HepG2 (cell line): Measurements from ENCODE around the gene NFATC1. TPM values are rescaled to one million over a fixed set of nuclear protein-coding genes. Genes with fewer than 3 reads are reported as not detected.

Experiments
- ATAC-seq: fragments of 200-7000 bp; cut with Tn5 transposase; 3 replicates; pipeline ENCODE4 v1.9.1; 2020; ENCODE audit warnings: mild to moderate bottlenecking, moderate library complexity
- BruUV-seq: library from RNA; stranded (reverse); fragments of 400-500 nt; replicated peaks from 2 replicates; lab custom pipeline; 2021; lab: Mats Ljungman, UMichigan
- CTCF ChIA-PET: fragments of 300-600 bp; formaldehyde crosslinking; extraction: SDS; loops from one replicate; lab custom pipeline; 2021; ENCODE audit warnings: low total read pairs, inconsistent platforms, low intra/inter-chr PET ratio; lab: Yijun Ruan, JAX
- POLR2A ChIA-PET: fragments of 350-600 bp; sonication (Branson Sonifier 250); formaldehyde crosslinking; loops from one replicate; lab custom pipeline; 2020; ENCODE audit warnings: antibody characterized with exemption, inconsistent platforms; lab: Yijun Ruan, JAX
- DNase-seq: peaks from one replicate; pipeline ENCODE4 v3.0.0-alpha.2; 2015; ENCODE audit warnings: low spot score
- FAIRE-seq: peaks from 3 replicates; lab custom pipeline; 2011; peaks lifted over from hg19 to GRCh38; lab: Jason Lieb, UNC
- H2AFZ ChIP-seq: one replicate; pipeline ENCODE4 v1.6.1; 2011; ENCODE audit warnings: low read length, inconsistent platforms
- H3K27ac ChIP-seq: fragments of 300-600 bp; 3 replicates; pipeline ENCODE4 v1.8.0; 2011; ENCODE audit warnings: mixed run types, mild to moderate bottlenecking, mixed read lengths, low read length, inconsistent platforms; ENCODE audit not compliant: insufficient read depth; ENCODE audit errors: extremely low read length
- H3K27me3 ChIP-seq, 2 experiments: fragments of 200-600 bp in 1 of 2; 2 replicates in 1 of 2; 3 replicates in 1 of 2; pipeline versions ENCODE4 v1.6.0 to v1.8.0; 2011; ENCODE audit warnings: low read length in 2 of 2, mild to moderate bottlenecking in 2 of 2, moderate library complexity in 2 of 2, inconsistent platforms in 1 of 2; ENCODE audit not compliant: insufficient read depth in 2 of 2, control insufficient read depth in 1 of 2
- H3K36me3 ChIP-seq, 2 experiments: fragments of 200-600 bp in 1 of 2; replicated peaks in 1 of 2; 2 replicates in 1 of 2; 3 replicates in 1 of 2; pipeline versions ENCODE4 v1.5.1 to v1.8.0; 2011; ENCODE audit warnings: low read length in 2 of 2, inconsistent platforms in 1 of 2; ENCODE audit not compliant: insufficient read depth in 2 of 2, control insufficient read depth in 1 of 2
- H3K4me1 ChIP-seq: 2 replicates; pipeline ENCODE4 v1.5.1; 2012; ENCODE audit warnings: low read length, inconsistent platforms; ENCODE audit not compliant: insufficient read depth
- H3K4me2 ChIP-seq: 2 replicates; pipeline ENCODE4 v1.6.0; 2011; ENCODE audit warnings: low read depth, low read length, inconsistent platforms
- H3K4me3 ChIP-seq, 3 experiments: fragments of 200-600 bp in 1 of 3; sonication (generic), shearing (Covaris generic) in 1 of 3; replicated peaks in 1 of 3; 2 replicates each; pipeline ENCODE4 v1.5.1; 2011 to 2016; ENCODE audit warnings: low read length in 3 of 3, inconsistent platforms in 2 of 3, low read depth in 2 of 3, mild to moderate bottlenecking in 2 of 3, control low read depth in 1 of 3, mixed read lengths in 1 of 3; ENCODE audit not compliant: insufficient read depth in 1 of 3
- H3K79me2 ChIP-seq: one replicate; pipeline ENCODE4 v1.6.1; 2011; ENCODE audit warnings: low read length, inconsistent platforms; ENCODE audit not compliant: insufficient read depth
- H3K9ac ChIP-seq: 2 replicates; pipeline ENCODE4 v1.6.0; 2011; ENCODE audit warnings: mild to moderate bottlenecking, low read depth, low read length, inconsistent platforms; ENCODE audit not compliant: insufficient read depth
- H3K9me3 ChIP-seq: 2 replicates; pipeline ENCODE4 v1.5.1; 2012; ENCODE audit warnings: mild to moderate bottlenecking, low read length
- H4K20me1 ChIP-seq: 2 replicates; pipeline ENCODE4 v1.6.0; 2011; ENCODE audit warnings: inconsistent platforms, mild to moderate bottlenecking, low read length, moderate library complexity; ENCODE audit not compliant: insufficient read depth
- BATF2 ChIP-seq: sonication (generic); formaldehyde crosslinking; IDR thresholded peaks from 2 replicates; pipeline ENCODE4 v1.8.0; 2022; ENCODE audit warnings: mild to moderate bottlenecking, missing genetic modification reagents, moderate library complexity
- HOXA7 ChIP-seq: sonication (generic); formaldehyde crosslinking; IDR thresholded peaks from 2 replicates; pipeline ENCODE4 v1.8.1; 2022; ENCODE audit warnings: mild to moderate bottlenecking, missing genetic modification reagents, moderate library complexity
- PREB ChIP-seq: sonication (generic); formaldehyde crosslinking; IDR thresholded peaks from 2 replicates; pipeline ENCODE4 v1.4.0; 2020; ENCODE audit warnings: missing genetic modification reagents
- ZBTB37 ChIP-seq: sonication (generic); formaldehyde crosslinking; IDR thresholded peaks from 2 replicates; pipeline ENCODE4 v1.4.0; 2020; ENCODE audit warnings: mild to moderate bottlenecking, missing genetic modification reagents
- ZNF296 ChIP-seq: sonication (generic); formaldehyde crosslinking; conservative IDR thresholded peaks from 2 replicates; pipeline ENCODE4 v1.5.0; 2020; ENCODE audit warnings: mild to moderate bottlenecking, missing genetic modification reagents
- WGBS: methylation state at CpG from one replicate; pipeline ENCODE4 v1.1.6; 2017; ENCODE audit warnings: low lambda C conversion rate; 5-methylcytosine and 5-hydroxymethylcytosine counted together
- in situ Hi-C: cut with HindIII; loops from 2 replicates; pipeline ENCODE4 v1.10.0; 2017; ENCODE audit warnings: low pct_unique_long_range_greater_than_20kb; ENCODE audit not compliant: extremely low pct_ligation_motif_present
- intact Hi-C: fragments of 100-400 bp; cut with micrococcal nuclease; formaldehyde crosslinking; loops from one replicate; pipeline ENCODE4 v1.10.0; 2022; ENCODE audit not compliant: unreplicated experiment
- polyA plus RNA-seq, 8 experiments: library from polyadenylated mRNA; depleted of rRNA in 3 of 8; stranded (reverse) in 7 of 8; unstranded in 1 of 8; fragments of >200 nt; fragmentation: Illumina TruSeq in 4 of 8; extraction: Trizol in 4 of 8; gene quantifications; 2 replicates each; pipeline versions ENCODE4 v1.2.1 to v1.2.3, GENCODE V29; 2011 to 2016; ENCODE audit warnings: low read depth in 4 of 8, missing spikeins in 1 of 8, mixed read lengths in 1 of 8; ENCODE audit not compliant: insufficient read depth in 1 of 8
- total RNA-seq, 5 experiments: library from RNA; depleted of rRNA; stranded (reverse); fragments of >200 nt; fragmentation: Illumina TruSeq; extraction: Trizol; gene quantifications; 2 replicates each; pipeline ENCODE4 v1.2.3, GENCODE V29; 2016; ENCODE audit warnings: low read depth in 1 of 5

The NFATC1 gene
- total and polyA plus RNA-seq, 2 of the 13 experiments (the other 11 are each of a cell fraction or from before 2014, with no cell fraction given) = not detected

- ATAC-seq (no peak), DNase-seq (no peak), FAIRE-seq (no peak)
- Histone ChIP-seq H3K9ac (no peak overlapping the region), H4K20me1 (0 out of 2 replicates have a peak, but pooled peaks cover 4% of the 10 kb centered on the region), H3K27me3 (peaks cover 12 to 36% of the 10 kb centered on the region in 2 experiments), H3K4me1 (no peaks in the 10 kb centered on the region), H3K9me3 (no peaks in the 10 kb centered on the region), H3K36me3 (no peaks in the 10 kb centered on the region), H3K27ac (no peak overlapping the region), H2AFZ (no peak overlapping the region), H3K4me2 (no peak overlapping the region), H3K79me2 (no peaks in the 10 kb centered on the region), H3K4me3 (no peak overlapping the region)
- POLR2A ChIA-PET = no interaction called here
- CTCF ChIA-PET = no interaction called here
- intact Hi-C loops (no loop called here), in situ Hi-C loops (no loop called here)
- TF ChIP-seq HOXA7 (CRISPR knock-in tag) (no peak), ZBTB37 (CRISPR knock-in tag) (no peak), BATF2 (CRISPR knock-in tag) (no peak), ZNF296 (no peak), PREB (CRISPR knock-in tag) (no peak)
- no TSS peak for BruUV-seq
- WGBS = 27% methylated on average over 6 of the region's 18 CpGs
These were observed 163.2 kb downstream of the NFATC1 start for GRCh38 chr18:79558933-79559416.
